Measurements from ENCODE around the gene GCNA. TPM values are rescaled to one million over a fixed set of nuclear protein-coding genes. Genes with fewer than 3 reads are reported as not detected.

The GCNA gene
- total RNA-seq, 1 experiment from 2014 or later: 0.98 TPM

DNA sequence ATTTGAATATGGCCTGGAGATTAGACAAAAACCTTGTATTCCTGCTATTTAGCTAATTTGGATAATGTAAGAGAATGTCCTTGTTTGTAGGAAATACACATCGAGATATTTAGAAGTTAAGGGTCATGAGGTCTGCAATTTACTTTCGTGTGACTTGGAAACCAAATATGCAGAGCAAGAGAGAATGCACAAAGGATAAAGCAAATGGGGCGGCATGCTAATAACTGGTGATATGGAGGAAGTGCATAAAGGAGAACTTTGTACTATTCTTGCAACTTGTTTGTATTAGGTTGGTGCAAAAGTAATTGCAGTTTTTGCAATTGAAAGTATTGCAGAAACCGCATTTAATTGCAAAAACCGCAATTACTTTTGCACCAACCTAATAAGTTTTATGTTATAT is 47.2 kb downstream of the GCNA start:
- TF ChIP-seq ZFX (IDR thresholded peaks at IDR 0.05) (no peak), SRF (IDR thresholded peaks at IDR 0.05; ENCODE audit: low read depth) (no peak), EZH2phosphoT487 (IDR thresholded peaks at IDR 0.05; ENCODE audit: borderline replicate concordance) (no peak), FOSL1 (IDR thresholded peaks at IDR 0.05; ENCODE audit: low read depth) (no peak), MAX (IDR thresholded peaks at IDR 0.05) (no peak), ZNF274 (IDR thresholded peaks at IDR 0.05; ENCODE audit: low read depth, low read length) (no peak), EGR1 (IDR thresholded peaks at IDR 0.05; ENCODE audit: low read depth) (no peak), JUND (IDR thresholded peaks at IDR 0.05) (no peak), ATF3 (IDR thresholded peaks at IDR 0.05) (no peak)
- TF ChIP-seq, protein P1, sequence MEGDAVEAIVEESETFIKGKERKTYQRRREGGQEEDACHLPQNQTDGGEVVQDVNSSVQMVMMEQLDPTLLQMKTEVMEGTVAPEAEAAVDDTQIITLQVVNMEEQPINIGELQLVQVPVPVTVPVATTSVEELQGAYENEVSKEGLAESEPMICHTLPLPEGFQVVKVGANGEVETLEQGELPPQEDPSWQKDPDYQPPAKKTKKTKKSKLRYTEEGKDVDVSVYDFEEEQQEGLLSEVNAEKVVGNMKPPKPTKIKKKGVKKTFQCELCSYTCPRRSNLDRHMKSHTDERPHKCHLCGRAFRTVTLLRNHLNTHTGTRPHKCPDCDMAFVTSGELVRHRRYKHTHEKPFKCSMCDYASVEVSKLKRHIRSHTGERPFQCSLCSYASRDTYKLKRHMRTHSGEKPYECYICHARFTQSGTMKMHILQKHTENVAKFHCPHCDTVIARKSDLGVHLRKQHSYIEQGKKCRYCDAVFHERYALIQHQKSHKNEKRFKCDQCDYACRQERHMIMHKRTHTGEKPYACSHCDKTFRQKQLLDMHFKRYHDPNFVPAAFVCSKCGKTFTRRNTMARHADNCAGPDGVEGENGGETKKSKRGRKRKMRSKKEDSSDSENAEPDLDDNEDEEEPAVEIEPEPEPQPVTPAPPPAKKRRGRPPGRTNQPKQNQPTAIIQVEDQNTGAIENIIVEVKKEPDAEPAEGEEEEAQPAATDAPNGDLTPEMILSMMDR (IDR thresholded peaks at IDR 0.05 in 2 of 3, conservative IDR thresholded peaks at IDR 0.05 in 1 of 3; ENCODE audit: borderline replicate concordance in 1 of 3, insufficient read depth in 1 of 3, low read depth in 2 of 3, low read length in 2 of 3): no peak
- TF ChIP-seq, protein P2, sequence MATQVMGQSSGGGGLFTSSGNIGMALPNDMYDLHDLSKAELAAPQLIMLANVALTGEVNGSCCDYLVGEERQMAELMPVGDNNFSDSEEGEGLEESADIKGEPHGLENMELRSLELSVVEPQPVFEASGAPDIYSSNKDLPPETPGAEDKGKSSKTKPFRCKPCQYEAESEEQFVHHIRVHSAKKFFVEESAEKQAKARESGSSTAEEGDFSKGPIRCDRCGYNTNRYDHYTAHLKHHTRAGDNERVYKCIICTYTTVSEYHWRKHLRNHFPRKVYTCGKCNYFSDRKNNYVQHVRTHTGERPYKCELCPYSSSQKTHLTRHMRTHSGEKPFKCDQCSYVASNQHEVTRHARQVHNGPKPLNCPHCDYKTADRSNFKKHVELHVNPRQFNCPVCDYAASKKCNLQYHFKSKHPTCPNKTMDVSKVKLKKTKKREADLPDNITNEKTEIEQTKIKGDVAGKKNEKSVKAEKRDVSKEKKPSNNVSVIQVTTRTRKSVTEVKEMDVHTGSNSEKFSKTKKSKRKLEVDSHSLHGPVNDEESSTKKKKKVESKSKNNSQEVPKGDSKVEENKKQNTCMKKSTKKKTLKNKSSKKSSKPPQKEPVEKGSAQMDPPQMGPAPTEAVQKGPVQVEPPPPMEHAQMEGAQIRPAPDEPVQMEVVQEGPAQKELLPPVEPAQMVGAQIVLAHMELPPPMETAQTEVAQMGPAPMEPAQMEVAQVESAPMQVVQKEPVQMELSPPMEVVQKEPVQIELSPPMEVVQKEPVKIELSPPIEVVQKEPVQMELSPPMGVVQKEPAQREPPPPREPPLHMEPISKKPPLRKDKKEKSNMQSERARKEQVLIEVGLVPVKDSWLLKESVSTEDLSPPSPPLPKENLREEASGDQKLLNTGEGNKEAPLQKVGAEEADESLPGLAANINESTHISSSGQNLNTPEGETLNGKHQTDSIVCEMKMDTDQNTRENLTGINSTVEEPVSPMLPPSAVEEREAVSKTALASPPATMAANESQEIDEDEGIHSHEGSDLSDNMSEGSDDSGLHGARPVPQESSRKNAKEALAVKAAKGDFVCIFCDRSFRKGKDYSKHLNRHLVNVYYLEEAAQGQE (IDR thresholded peaks at IDR 0.05; ENCODE audit: low read depth): no peak
- DNase-seq (ENCODE audit: low read depth, low spot score): no peak
- no peaks in the 10 kb centered on the region for H3K79me2 ChIP-seq (ENCODE audit: insufficient read depth, low read length)
- H2AFZ ChIP-seq (ENCODE audit: low read depth, low read length, poor library complexity, severe bottlenecking): no peak overlapping the region
- intact Hi-C loops (cut with micrococcal nuclease): no loop called here
- ChIA-PET RAD21 (ENCODE audit: low non-redundant PET in 1 of 2, low total read pairs in 2 of 2, uncharacterized antibody in 2 of 2, unreplicated experiment in 2 of 2) (no interaction called here), CTCF (no interaction called here), POLR2A (no interaction called here)
- no peak overlapping the region for H3K4me3 ChIP-seq (replicated peaks in 1 of 2; ENCODE audit: low read depth in 1 of 2, low read length in 2 of 2)
- no peaks in the 10 kb centered on the region for H3K9me3 ChIP-seq (ENCODE audit: control insufficient read depth in 1 of 2, insufficient read depth in 1 of 2, low read depth in 1 of 2, low read length in 2 of 2)
- H3K4me1 ChIP-seq (ENCODE audit: control insufficient read depth in 1 of 2, insufficient read depth in 2 of 2, low read length in 2 of 2): peaks cover 9 to 19% of the 10 kb centered on the region in 2 experiments
- no peaks in the 10 kb centered on the region for H3K27me3 ChIP-seq (ENCODE audit: insufficient read depth, low read length)
- no peaks in the 10 kb centered on the region for H4K20me1 ChIP-seq (ENCODE audit: insufficient read depth)
- no peaks in the 10 kb centered on the region for H3K36me3 ChIP-seq (ENCODE audit: control insufficient read depth in 1 of 2, insufficient read depth in 2 of 2, low read length in 2 of 2)
- no peak overlapping the region for H3K27ac ChIP-seq (ENCODE audit: low read depth, low read length)
- H3K9ac ChIP-seq (ENCODE audit: low read length): no peak overlapping the region
- no peaks in the 10 kb centered on the region for H3K9me2 ChIP-seq (ENCODE audit: insufficient read depth)
- no peak for ATAC-seq
- no TSS peak for BruUV-seq (replicated peaks)
- H3K4me2 ChIP-seq (ENCODE audit: low read length): no peak overlapping the region

Measured in HCT116 (cell line).